Measurements from ENCODE around the gene OR52E4. TPM values are rescaled to one million over a fixed set of nuclear protein-coding genes. Genes with fewer than 3 reads are reported as not detected.

The OR52E4 gene
- total RNA-seq (not detected), polyA plus RNA-seq (not detected)

DNA sequence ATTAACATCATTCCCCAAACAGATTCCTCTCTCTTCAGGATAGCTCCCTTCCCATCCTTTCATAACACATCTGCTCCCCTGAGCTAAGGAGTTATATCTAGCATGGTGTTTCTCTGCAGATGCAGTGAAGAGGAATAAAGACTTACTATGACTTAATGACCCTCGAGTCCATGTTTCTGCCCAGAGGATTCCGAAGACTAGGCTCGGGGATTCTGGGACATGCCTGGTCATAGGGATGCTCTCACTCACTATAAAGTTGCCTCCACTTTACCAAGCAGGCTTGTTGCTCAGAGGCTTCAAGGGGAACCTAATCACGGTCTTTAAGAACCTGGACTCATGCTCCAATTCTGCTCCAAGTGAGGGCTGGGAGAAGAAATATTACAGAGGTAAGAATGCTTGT lies at the start of gene OR52E4:
TSS of gene OR52E4 (plus strand) at position 301 of the 400 bp plus-strand sequence. CDS start 3,664 bp downstream, outside the sequence.
- Histone ChIP-seq H3K27ac (no peak within 1 kb of the TSS), H3K4me1 (no peaks in the 10 kb centered on the region), H3K9me3 (no peaks in the 10 kb centered on the region), H3K4me3 (no peak within 1 kb of the TSS), H3K27me3 (peaks cover 0 to 5% (median 0%) of the 10 kb centered on the region in 4 donors), H3K36me3 (no peaks in the 10 kb centered on the region)
- FAIRE-seq, result no peak
- ATAC-seq, result no peak
- DNase-seq, result no peak
- TF ChIP-seq, protein P1, sequence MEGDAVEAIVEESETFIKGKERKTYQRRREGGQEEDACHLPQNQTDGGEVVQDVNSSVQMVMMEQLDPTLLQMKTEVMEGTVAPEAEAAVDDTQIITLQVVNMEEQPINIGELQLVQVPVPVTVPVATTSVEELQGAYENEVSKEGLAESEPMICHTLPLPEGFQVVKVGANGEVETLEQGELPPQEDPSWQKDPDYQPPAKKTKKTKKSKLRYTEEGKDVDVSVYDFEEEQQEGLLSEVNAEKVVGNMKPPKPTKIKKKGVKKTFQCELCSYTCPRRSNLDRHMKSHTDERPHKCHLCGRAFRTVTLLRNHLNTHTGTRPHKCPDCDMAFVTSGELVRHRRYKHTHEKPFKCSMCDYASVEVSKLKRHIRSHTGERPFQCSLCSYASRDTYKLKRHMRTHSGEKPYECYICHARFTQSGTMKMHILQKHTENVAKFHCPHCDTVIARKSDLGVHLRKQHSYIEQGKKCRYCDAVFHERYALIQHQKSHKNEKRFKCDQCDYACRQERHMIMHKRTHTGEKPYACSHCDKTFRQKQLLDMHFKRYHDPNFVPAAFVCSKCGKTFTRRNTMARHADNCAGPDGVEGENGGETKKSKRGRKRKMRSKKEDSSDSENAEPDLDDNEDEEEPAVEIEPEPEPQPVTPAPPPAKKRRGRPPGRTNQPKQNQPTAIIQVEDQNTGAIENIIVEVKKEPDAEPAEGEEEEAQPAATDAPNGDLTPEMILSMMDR (IDR thresholded peaks at IDR 0.05), result no peak
- intact Hi-C loops (cut with DNase I), result no loop called here
- WGBS, 2 donors, result 57 to 77% methylated on average over 4 of the region's 4 CpGs

DNA sequence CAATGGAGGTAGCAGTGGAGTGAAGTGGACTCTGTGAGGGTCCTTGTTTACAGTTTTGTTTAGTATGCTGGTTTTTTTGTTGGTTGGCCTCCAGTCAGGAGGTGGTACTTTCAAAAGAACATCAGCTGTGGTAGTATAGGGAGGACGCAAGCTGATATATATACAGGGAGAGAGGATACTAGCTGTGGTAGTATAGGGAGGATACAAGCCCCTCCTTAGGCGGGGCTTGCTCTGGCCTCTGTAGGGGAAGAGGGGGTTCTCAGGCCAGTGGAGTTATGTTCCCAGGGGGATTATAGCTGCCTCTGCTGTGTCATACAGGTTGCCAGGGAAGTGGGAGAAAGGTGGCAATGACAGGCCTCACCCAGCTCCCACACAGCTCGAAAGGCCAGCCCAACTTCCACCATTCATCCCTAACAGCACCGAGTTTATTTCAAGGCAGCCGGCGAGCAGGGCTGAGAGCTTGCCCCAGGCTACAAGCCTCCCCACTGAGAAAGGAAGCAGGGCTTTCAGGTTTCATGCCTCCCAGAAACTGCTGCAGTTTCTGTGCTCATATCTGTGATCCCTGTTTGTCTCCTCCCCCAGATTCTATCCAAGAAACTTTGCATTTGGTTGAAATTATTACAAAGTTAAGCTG lies 49.1 kb upstream of the OR52E4 start:
- Histone ChIP-seq H3K27ac (no peak overlapping the region), H3K4me1 (no peaks in the 10 kb centered on the region), H3K27me3 (no peaks in the 10 kb centered on the region), H3K9me3 (no peaks in the 10 kb centered on the region), H3K4me3 (no peak overlapping the region), H3K36me3 (no peaks in the 10 kb centered on the region)
- ATAC-seq, result no peak
- no peak for DNase-seq
- intact Hi-C loops (cut with DNase I), result no loop called here
- TF ChIP-seq, protein P1 (IDR thresholded peaks at IDR 0.05), result no peak
- 70 to 75% methylated on average over 6 of the region's 6 CpGs for WGBS, 2 donors
- FAIRE-seq, result no peak

DNA sequence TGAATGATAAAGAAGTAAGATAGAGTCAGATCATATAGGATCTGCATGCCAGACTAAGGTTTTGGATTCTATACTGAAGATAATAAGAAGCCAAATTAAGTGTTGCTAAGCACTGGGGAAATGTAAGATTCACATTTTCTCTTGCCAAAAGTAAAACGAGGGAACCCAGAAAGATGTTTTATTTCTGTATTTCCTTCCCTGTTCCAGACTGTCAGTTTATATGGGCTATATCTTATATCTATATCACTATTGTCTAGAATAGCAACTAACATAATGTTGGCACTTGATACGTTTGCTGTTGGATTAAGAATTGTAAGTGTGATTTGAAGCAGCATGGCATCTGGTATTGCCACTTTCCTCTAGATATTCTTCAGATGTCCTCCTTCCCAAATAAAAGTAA lies 47.0 kb upstream of the OR52E4 start:
- no peaks in the 10 kb centered on the region for H3K36me3 ChIP-seq
- H3K27ac ChIP-seq, result no peak overlapping the region
- no peaks in the 10 kb centered on the region for H3K4me1 ChIP-seq
- H3K4me3 ChIP-seq, result no peak overlapping the region
- peaks cover 0 to 8% (median 0%) of the 10 kb centered on the region in 4 donors for H3K27me3 ChIP-seq
- 29 to 38% methylated on average over 2 of the region's 2 CpGs for WGBS, 2 donors
- FAIRE-seq, result no peak
- ATAC-seq, result no peak
- DNase-seq, result no peak
- intact Hi-C loops (cut with DNase I), result no loop called here
- no peaks in the 10 kb centered on the region for H3K9me3 ChIP-seq
- TF ChIP-seq, protein P1 (IDR thresholded peaks at IDR 0.05), result no peak

DNA sequence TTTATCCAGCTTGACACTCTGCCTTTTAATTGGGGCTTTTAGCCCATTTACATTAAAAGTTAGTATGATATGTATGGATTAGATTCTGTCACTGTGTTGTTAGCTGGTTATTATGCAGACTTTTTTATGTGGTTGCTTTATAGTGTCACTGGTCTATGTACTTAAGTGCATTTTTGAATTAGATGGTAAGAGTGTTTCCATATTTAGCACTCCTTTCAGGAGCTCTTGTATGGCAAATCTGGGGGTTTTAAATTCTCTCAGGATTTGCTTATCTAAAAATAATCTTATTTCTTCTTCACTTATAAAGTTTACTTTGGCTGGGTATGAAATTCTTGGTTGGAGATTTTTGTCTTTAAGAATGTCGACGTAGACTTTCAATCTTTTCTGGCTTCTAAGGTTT lies 42.7 kb upstream of the OR52E4 start:
- TF ChIP-seq, protein P1 (IDR thresholded peaks at IDR 0.05), result no peak
- intact Hi-C loops (cut with DNase I), result no loop called here
- DNase-seq (no peak), FAIRE-seq (no peak), ATAC-seq (no peak)
- WGBS, 2 donors, result 71 to 87% methylated on average over 2 of the region's 2 CpGs
- Histone ChIP-seq H3K4me1 (no peaks in the 10 kb centered on the region), H3K27me3 (peaks cover 0 to 8% (median 3%) of the 10 kb centered on the region in 4 donors), H3K9me3 (no peaks in the 10 kb centered on the region), H3K36me3 (no peaks in the 10 kb centered on the region), H3K4me3 (no peak overlapping the region), H3K27ac (no peak overlapping the region)

DNA sequence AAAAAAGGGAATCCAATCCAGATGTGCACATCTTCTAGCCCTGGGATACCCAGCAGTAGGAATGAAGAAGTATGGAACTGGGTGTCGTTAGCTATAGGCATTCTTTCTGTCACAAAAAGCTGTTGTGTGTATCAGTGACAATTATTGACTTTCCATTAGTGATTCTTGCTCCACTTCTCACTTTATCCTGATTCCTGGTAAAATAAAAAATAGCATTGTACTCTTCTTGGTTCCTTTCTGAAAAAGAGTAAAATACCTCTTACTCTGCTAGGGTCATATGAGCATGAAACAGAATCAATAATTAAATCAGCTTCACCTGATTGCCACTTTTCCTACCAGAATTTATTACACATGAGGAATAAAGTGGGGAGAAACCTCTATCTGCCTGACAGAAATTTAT lies 38.6 kb upstream of the OR52E4 start, which contains the start of gene OR52E6:
TSS of gene OR52E6 (minus strand) at position 101 of the 400 bp plus-strand sequence. CDS start at position 101, 0 bp downstream.
- Histone ChIP-seq H3K27me3 (peaks cover 0 to 8% (median 3%) of the 10 kb centered on the region in 4 donors), H3K27ac (no peak within 1 kb of the TSS), H3K4me3 (no peak within 1 kb of the TSS), H3K9me3 (no peaks in the 10 kb centered on the region), H3K36me3 (no peaks in the 10 kb centered on the region), H3K4me1 (no peaks in the 10 kb centered on the region)
- DNase-seq (no peak), ATAC-seq (no peak), FAIRE-seq (no peak)
- intact Hi-C loops (cut with DNase I), result no loop called here
- TF ChIP-seq, protein P1 (IDR thresholded peaks at IDR 0.05), result no peak
- WGBS, 2 donors, result 19 to 37% methylated on average over 1 of the region's 1 CpG

Measured in pancreas (tissue), 10 donors.